GM12801 (cell line): ENCODE data around the gene RAC3.

Experiments
- TF ChIP-seq, protein P1 (sequence below): IDR thresholded peaks from one replicate; pipeline ENCODE4 v1.5.1; 2011; ENCODE audit warnings: control low read depth; ENCODE audit not compliant: insufficient read length; ENCODE audit errors: extremely low read depth

RAC3 gene

DNA sequence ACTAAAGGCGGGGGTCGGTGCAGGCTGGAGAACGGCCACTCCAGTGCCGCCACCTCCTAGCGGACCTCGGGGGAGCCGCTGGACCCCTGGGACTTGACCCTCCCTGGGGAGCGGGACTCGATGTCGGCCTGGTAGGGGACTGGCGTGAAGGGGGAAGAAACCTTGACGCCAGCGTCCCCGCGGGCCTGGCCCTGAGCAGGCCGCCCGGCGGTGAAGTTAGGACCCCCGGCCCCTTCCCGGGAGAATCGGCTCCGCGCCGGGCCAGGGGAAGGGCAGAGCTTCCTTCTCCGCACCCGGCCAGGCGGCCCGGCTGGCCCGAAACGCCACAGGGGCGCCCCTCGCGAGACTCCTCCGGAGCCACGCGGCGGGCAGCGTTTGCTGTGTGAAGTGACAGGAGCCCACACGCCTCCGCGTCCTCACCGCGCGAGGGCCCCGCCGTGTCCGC lies 33.7 kb downstream of the RAC3 start:
- TF ChIP-seq, protein P1, sequence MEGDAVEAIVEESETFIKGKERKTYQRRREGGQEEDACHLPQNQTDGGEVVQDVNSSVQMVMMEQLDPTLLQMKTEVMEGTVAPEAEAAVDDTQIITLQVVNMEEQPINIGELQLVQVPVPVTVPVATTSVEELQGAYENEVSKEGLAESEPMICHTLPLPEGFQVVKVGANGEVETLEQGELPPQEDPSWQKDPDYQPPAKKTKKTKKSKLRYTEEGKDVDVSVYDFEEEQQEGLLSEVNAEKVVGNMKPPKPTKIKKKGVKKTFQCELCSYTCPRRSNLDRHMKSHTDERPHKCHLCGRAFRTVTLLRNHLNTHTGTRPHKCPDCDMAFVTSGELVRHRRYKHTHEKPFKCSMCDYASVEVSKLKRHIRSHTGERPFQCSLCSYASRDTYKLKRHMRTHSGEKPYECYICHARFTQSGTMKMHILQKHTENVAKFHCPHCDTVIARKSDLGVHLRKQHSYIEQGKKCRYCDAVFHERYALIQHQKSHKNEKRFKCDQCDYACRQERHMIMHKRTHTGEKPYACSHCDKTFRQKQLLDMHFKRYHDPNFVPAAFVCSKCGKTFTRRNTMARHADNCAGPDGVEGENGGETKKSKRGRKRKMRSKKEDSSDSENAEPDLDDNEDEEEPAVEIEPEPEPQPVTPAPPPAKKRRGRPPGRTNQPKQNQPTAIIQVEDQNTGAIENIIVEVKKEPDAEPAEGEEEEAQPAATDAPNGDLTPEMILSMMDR: no peak

DNA sequence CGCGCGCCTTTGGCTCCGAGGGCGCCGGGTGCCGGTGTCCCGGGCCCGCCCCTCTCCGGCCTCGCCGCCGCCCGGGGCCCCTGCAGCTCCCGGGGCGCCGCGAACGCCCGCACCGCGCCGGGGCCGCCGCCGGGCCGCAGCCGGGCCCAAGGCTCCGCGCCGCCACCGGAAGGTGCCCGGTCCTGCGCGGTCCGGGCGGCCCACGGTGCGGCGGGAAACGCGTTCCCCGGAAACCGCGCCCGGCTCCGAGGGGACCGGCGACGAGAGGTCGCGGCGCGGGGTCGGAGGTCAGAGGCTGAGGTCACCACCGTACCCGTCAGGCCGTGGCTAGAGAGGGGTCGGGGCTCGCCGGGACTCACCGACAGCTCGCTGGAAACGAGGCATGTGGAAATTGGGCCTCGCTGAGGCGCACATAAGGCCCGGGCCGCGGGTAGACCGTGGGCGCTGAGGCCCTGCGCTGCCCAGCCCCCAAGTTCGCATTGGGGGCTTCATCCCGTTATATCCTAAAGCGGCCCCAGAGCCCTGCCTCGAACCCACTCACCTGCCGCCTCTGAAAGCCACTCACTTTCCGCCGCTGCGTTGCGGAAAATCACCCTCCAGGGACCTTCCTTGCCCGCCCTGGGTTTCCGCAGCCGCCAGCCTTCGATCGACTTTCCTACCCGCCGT lies 34.3 kb downstream of the RAC3 start, which contains the start of gene DUS1L:
Gene DUS1L (minus strand): TSS at position 167 of the 666 bp plus-strand sequence. CDS start 745 bp downstream, outside the sequence.
- TF ChIP-seq, protein P1: no peak

DNA sequence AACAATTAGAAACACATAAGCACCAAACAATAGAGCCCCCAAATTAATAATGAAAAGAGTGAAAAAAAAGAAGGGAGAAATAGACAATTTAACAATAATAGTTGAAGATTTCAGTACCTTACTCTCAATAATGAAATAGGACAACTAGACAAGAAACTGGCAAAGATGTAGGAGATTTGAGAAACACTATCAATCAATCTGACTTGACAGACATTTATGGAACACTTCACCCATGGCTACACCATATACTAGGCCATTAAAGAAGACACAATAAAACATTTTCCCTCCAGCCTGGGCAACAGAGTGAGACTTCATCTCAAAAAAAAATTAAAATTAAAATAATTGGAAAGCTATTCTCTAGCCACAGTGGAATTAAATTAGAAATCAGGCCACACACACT lies 39.1 kb downstream of the RAC3 start:
- TF ChIP-seq, protein P1: no peak

DNA sequence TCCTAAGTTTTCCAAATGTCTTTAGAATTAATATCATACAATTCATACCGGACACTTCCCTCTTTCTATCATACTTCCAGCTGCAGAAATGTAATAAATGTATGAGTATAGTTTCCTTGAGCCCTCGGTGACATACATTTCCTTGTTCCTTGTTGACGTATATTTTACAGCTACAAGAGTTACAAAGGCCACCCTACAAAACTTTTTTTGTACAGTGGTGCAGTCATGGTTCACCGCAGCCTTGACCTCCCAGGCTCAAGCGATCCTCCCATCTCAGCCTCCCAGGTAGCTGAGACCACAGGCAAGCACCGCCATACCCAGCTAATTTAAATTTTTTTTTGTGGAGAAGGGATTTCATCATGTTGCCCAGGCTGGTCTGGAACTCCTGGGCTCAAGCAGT lies 41.3 kb downstream of the RAC3 start:
- TF ChIP-seq, protein P1: no peak

DNA sequence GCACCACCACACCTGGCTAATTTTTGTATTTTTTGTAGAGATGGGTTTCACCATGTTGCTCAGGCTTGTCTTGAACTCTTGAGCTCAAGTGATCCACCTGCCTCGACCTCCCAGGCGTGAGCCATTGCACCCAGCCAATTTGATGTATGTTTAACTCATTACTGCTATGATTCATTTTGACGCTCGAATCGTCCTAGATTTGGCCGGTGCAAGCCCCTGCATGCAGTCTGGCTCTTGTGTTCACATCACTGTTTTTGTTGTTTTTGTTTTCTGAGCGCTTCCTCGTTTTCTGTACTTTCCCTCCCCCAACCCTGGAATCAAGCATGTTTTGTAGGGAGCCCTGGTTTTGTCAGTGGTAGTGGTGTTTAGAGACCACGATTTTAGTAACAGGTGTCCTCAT lies 42.0 kb downstream of the RAC3 start:
- TF ChIP-seq, protein P1: no peak

DNA sequence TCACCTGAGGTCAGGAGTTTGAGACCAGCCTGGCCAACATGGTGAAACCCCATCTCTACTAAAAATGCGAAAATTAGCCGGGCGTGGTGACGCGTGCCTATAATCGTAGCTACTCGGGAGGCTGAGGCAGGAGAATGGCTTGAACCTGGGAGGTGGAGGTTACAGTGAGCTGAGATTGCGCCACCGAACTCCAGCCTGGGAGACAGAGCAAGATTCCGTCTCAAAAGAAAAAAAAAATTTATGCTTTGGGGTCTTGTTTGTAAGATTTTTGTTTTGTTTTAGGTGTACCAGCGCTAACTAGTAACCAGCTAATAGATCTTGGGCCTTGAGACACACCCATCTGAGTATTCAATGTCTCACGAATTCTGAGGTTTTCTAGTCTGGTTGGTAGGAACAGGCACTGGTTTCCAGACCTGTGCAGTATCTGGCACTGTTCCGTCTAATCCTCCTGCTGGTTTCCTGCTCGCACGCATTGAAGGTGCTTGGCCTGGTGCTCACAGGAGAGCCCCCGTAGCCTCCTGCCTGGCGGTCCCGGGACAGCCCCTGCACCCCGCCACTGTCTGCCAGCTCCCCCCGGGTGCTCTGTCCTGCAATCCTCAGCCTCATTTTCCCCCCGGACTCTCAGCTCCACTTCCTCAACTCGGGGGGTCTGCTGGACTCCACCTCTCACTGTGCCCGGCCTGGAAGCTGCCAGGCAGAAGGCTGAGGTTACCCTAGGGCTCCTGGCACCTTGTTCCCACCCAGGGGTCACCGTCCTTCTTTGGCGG lies 44.7 kb downstream of the RAC3 start:
- TF ChIP-seq, protein P1: no peak

DNA sequence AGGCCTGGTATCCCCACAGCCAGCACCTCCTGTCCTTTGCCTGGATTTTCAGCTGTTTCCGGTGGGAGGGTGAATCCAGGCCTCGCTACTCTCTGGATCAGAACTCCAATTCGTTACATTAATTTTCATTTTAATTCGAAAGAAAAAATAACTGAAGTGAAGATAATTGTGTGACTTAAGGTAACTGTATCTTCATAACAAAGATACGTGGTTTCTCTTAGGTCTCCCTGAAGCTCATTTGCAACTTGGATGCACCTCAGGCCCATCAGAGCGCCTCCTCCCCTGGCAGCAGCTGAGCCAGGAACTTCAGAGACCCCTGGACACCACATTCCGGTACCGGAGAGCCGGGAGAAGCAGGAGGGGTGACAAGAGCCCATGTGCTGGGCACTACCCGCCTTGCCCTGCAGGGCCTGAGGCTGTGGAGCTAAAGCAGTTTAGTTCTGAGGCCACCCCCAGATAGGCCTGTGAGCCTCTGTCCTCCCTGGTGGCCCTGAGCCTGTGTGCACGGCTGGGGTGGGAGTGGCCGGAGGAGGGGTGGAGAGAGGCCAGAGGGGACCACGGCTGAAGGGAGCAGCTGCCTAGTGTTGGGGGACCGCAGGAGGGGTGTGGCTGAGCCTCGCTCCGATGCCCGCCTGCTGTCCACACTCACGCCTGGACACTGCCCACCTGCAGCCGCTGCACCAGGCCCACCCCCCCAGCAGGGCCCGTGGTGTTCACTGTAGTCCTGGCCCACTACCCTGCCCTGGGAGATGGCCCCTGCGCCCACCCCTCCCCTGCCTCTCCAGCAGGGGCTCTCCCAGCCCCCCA lies 45.5 kb downstream of the RAC3 start:
- TF ChIP-seq, protein P1: no peak
